Gastrocnemius medialis (tissue), 4 donors: Measurements from ENCODE around the gene RRBP1.

Experiments
- CTCF ChIP-seq, 5 experiments: fragments of 450-650 bp in 3 of 5; fragments of 200-600 bp in 2 of 5; sonication (generic) in 2 of 5; IDR thresholded peaks in 4 of 5; conservative IDR thresholded peaks in 1 of 5; 1 replicate in 4 of 5; 2 replicates in 1 of 5; pipeline ENCODE4 v1.5.1; 2016 to 2019; ENCODE audit warnings: antibody characterized with exemption in 5 of 5, mild to moderate bottlenecking in 3 of 5, moderate library complexity in 3 of 5
- POLR2A ChIP-seq, 2 donors: fragments of 450-650 bp; IDR thresholded peaks; one replicate each; pipeline ENCODE4 v1.6.1; 2017; ENCODE audit warnings: antibody characterized with exemption in 2 of 2, mild to moderate bottlenecking in 2 of 2, moderate library complexity in 2 of 2

- TF ChIP-seq CTCF (IDR thresholded peaks at IDR 0.05 in 4 of 5, conservative IDR thresholded peaks at IDR 0.05 in 1 of 5) (no peak), POLR2A (IDR thresholded peaks at IDR 0.05) (no peak)
Measured at GRCh38 chr20:17650301-17651128, 31.5 kb downstream of the RRBP1 start.
